ENCODE data around the gene PPP1R37. TPM values are rescaled to one million over a fixed set of nuclear protein-coding genes. Genes with fewer than 3 reads are reported as not detected.

The PPP1R37 gene
- polyA plus RNA-seq, 1 donor from 2014 or later, result 53.7 TPM

GRCh38 chr19:45100201-45100600 lies 7.2 kb downstream of the PPP1R37 start:
- Histone ChIP-seq H2AFZ (ENCODE audit: low read depth, low read length) (no peak overlapping the region), H3K79me2 (replicated peaks; ENCODE audit: insufficient read depth, low read length) (peaks cover 73% of the 10 kb centered on the region), H3F3A (ENCODE audit: insufficient read depth, low read length, poor library complexity, severe bottlenecking) (no peaks in the 10 kb centered on the region), H3K9me3 (ENCODE audit: low read length) (no peaks in the 10 kb centered on the region), H3K4me2 (ENCODE audit: low read length) (no peak overlapping the region), H3K4me3 (ENCODE audit: low read length) (no peak overlapping the region), H3K27ac (ENCODE audit: low read length) (no peak overlapping the region), H4K20me1 (ENCODE audit: insufficient read depth) (peaks cover 29% of the 10 kb centered on the region), H3K27me3 (ENCODE audit: insufficient read depth, low read depth, low read length) (no peaks in the 10 kb centered on the region), H3K9ac (ENCODE audit: low read length) (no peak overlapping the region), H3K36me3 (ENCODE audit: insufficient read depth, low read length) (no peaks in the 10 kb centered on the region), H3K9me2 (ENCODE audit: insufficient read depth, low read length) (no peaks in the 10 kb centered on the region)
- TF ChIP-seq POLR2AphosphoS5 (IDR thresholded peaks at IDR 0.05) (no peak), EZH2 (IDR thresholded peaks at IDR 0.05; ENCODE audit: borderline replicate concordance, insufficient read depth, low read length, poor library complexity, severe bottlenecking) (no peak), TAF1 (IDR thresholded peaks at IDR 0.05; ENCODE audit: low read depth) (no peak), REST (IDR thresholded peaks at IDR 0.05; ENCODE audit: borderline replicate concordance) (no peak), EP300 (conservative IDR thresholded peaks at IDR 0.05; ENCODE audit: poor library complexity, severe bottlenecking) (no peak), RAD21 (conservative IDR thresholded peaks at IDR 0.05) (no peak), MXI1 (conservative IDR thresholded peaks at IDR 0.05; ENCODE audit: poor library complexity, severe bottlenecking) (no peak), SMC3 (conservative IDR thresholded peaks at IDR 0.05; ENCODE audit: poor library complexity) (no peak)
- TF ChIP-seq, protein P1, sequence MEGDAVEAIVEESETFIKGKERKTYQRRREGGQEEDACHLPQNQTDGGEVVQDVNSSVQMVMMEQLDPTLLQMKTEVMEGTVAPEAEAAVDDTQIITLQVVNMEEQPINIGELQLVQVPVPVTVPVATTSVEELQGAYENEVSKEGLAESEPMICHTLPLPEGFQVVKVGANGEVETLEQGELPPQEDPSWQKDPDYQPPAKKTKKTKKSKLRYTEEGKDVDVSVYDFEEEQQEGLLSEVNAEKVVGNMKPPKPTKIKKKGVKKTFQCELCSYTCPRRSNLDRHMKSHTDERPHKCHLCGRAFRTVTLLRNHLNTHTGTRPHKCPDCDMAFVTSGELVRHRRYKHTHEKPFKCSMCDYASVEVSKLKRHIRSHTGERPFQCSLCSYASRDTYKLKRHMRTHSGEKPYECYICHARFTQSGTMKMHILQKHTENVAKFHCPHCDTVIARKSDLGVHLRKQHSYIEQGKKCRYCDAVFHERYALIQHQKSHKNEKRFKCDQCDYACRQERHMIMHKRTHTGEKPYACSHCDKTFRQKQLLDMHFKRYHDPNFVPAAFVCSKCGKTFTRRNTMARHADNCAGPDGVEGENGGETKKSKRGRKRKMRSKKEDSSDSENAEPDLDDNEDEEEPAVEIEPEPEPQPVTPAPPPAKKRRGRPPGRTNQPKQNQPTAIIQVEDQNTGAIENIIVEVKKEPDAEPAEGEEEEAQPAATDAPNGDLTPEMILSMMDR (IDR thresholded peaks at IDR 0.05; ENCODE audit: poor library complexity, severe bottlenecking), result no peak

DNA sequence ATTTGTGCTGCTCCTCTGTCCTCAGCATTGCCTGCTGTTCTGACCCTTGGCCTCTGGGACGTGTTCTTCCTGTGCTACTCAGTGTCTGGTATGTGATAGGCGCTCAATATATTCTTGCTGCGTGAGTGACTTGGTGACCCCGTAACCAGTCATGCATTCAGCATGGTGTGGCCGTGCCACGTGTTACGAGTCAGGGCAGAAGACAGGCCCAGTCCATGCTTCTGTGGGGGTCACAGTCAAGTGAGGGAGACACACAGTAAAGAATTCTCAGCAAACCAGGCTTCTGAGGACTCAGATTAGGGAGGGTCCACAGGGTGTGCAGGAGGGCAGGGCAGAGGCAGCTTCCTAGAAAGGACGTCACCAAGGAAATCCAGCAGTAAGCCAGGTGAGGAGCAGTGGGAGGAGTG lies 7.9 kb downstream of the PPP1R37 start:
- Histone ChIP-seq H3K9ac (ENCODE audit: low read length) (no peak overlapping the region), H3K9me3 (ENCODE audit: low read length) (no peaks in the 10 kb centered on the region), H4K20me1 (ENCODE audit: insufficient read depth) (peaks cover 30% of the 10 kb centered on the region), H2AFZ (ENCODE audit: low read depth, low read length) (no peak overlapping the region), H3K79me2 (replicated peaks; ENCODE audit: insufficient read depth, low read length) (peaks cover 71% of the 10 kb centered on the region), H3K9me2 (ENCODE audit: insufficient read depth, low read length) (no peaks in the 10 kb centered on the region), H3K27me3 (ENCODE audit: insufficient read depth, low read depth, low read length) (no peaks in the 10 kb centered on the region), H3K4me2 (ENCODE audit: low read length) (no peak overlapping the region), H3K36me3 (ENCODE audit: insufficient read depth, low read length) (no peaks in the 10 kb centered on the region), H3F3A (ENCODE audit: insufficient read depth, low read length, poor library complexity, severe bottlenecking) (no peaks in the 10 kb centered on the region), H3K4me3 (ENCODE audit: low read length) (no peak overlapping the region), H3K27ac (ENCODE audit: low read length) (no peak overlapping the region)
- TF ChIP-seq POLR2AphosphoS5 (IDR thresholded peaks at IDR 0.05) (no peak), EP300 (conservative IDR thresholded peaks at IDR 0.05; ENCODE audit: poor library complexity, severe bottlenecking) (no peak), RAD21 (conservative IDR thresholded peaks at IDR 0.05) (no peak), MXI1 (conservative IDR thresholded peaks at IDR 0.05; ENCODE audit: poor library complexity, severe bottlenecking) (no peak), SMC3 (conservative IDR thresholded peaks at IDR 0.05; ENCODE audit: poor library complexity) (no peak), REST (IDR thresholded peaks at IDR 0.05; ENCODE audit: borderline replicate concordance) (no peak), EZH2 (IDR thresholded peaks at IDR 0.05; ENCODE audit: borderline replicate concordance, insufficient read depth, low read length, poor library complexity, severe bottlenecking) (no peak), TAF1 (IDR thresholded peaks at IDR 0.05; ENCODE audit: low read depth) (no peak)
- TF ChIP-seq, protein P1 (IDR thresholded peaks at IDR 0.05; ENCODE audit: poor library complexity, severe bottlenecking), result no peak
